HepG2 (cell line): ENCODE results near the gene MCRIP2. TPM values are rescaled to one million over a fixed set of nuclear protein-coding genes. Genes with fewer than 3 reads are reported as not detected.

Experiments
- ATAC-seq: fragments of 200-7000 bp; cut with Tn5 transposase; 3 replicates; pipeline ENCODE4 v1.9.1; 2020; ENCODE audit warnings: mild to moderate bottlenecking, moderate library complexity
- BruUV-seq: library from RNA; stranded (reverse); fragments of 400-500 nt; replicated peaks from 2 replicates; lab custom pipeline; 2021; lab: Mats Ljungman, UMichigan
- CTCF ChIA-PET: fragments of 300-600 bp; formaldehyde crosslinking; extraction: SDS; loops from one replicate; lab custom pipeline; 2021; ENCODE audit warnings: low total read pairs, inconsistent platforms, low intra/inter-chr PET ratio; lab: Yijun Ruan, JAX
- POLR2A ChIA-PET: fragments of 350-600 bp; sonication (Branson Sonifier 250); formaldehyde crosslinking; loops from one replicate; lab custom pipeline; 2020; ENCODE audit warnings: antibody characterized with exemption, inconsistent platforms; lab: Yijun Ruan, JAX
- DNase-seq: peaks from one replicate; pipeline ENCODE4 v3.0.0-alpha.2; 2015; ENCODE audit warnings: low spot score
- FAIRE-seq: peaks from 3 replicates; lab custom pipeline; 2011; peaks lifted over from hg19 to GRCh38; lab: Jason Lieb, UNC
- H2AFZ ChIP-seq: one replicate; pipeline ENCODE4 v1.6.1; 2011; ENCODE audit warnings: low read length, inconsistent platforms
- H3K27ac ChIP-seq: fragments of 300-600 bp; 3 replicates; pipeline ENCODE4 v1.8.0; 2011; ENCODE audit warnings: mixed run types, mild to moderate bottlenecking, mixed read lengths, low read length, inconsistent platforms; ENCODE audit not compliant: insufficient read depth; ENCODE audit errors: extremely low read length
- H3K27me3 ChIP-seq, 2 experiments: fragments of 200-600 bp in 1 of 2; 2 replicates in 1 of 2; 3 replicates in 1 of 2; pipeline versions ENCODE4 v1.6.0 to v1.8.0; 2011; ENCODE audit warnings: low read length in 2 of 2, mild to moderate bottlenecking in 2 of 2, moderate library complexity in 2 of 2, inconsistent platforms in 1 of 2; ENCODE audit not compliant: insufficient read depth in 2 of 2, control insufficient read depth in 1 of 2
- H3K36me3 ChIP-seq, 2 experiments: fragments of 200-600 bp in 1 of 2; replicated peaks in 1 of 2; 2 replicates in 1 of 2; 3 replicates in 1 of 2; pipeline versions ENCODE4 v1.5.1 to v1.8.0; 2011; ENCODE audit warnings: low read length in 2 of 2, inconsistent platforms in 1 of 2; ENCODE audit not compliant: insufficient read depth in 2 of 2, control insufficient read depth in 1 of 2
- H3K4me1 ChIP-seq: 2 replicates; pipeline ENCODE4 v1.5.1; 2012; ENCODE audit warnings: low read length, inconsistent platforms; ENCODE audit not compliant: insufficient read depth
- H3K4me2 ChIP-seq: 2 replicates; pipeline ENCODE4 v1.6.0; 2011; ENCODE audit warnings: low read depth, low read length, inconsistent platforms
- H3K4me3 ChIP-seq, 3 experiments: fragments of 200-600 bp in 1 of 3; sonication (generic), shearing (Covaris generic) in 1 of 3; replicated peaks in 1 of 3; 2 replicates each; pipeline ENCODE4 v1.5.1; 2011 to 2016; ENCODE audit warnings: low read length in 3 of 3, inconsistent platforms in 2 of 3, low read depth in 2 of 3, mild to moderate bottlenecking in 2 of 3, control low read depth in 1 of 3, mixed read lengths in 1 of 3; ENCODE audit not compliant: insufficient read depth in 1 of 3
- H3K79me2 ChIP-seq: one replicate; pipeline ENCODE4 v1.6.1; 2011; ENCODE audit warnings: low read length, inconsistent platforms; ENCODE audit not compliant: insufficient read depth
- H3K9ac ChIP-seq: 2 replicates; pipeline ENCODE4 v1.6.0; 2011; ENCODE audit warnings: mild to moderate bottlenecking, low read depth, low read length, inconsistent platforms; ENCODE audit not compliant: insufficient read depth
- H3K9me3 ChIP-seq: 2 replicates; pipeline ENCODE4 v1.5.1; 2012; ENCODE audit warnings: mild to moderate bottlenecking, low read length
- H4K20me1 ChIP-seq: 2 replicates; pipeline ENCODE4 v1.6.0; 2011; ENCODE audit warnings: inconsistent platforms, mild to moderate bottlenecking, low read length, moderate library complexity; ENCODE audit not compliant: insufficient read depth
- AGO1 ChIP-seq: fragments of 200-400 bp; formaldehyde crosslinking; IDR thresholded peaks from 2 replicates; pipeline ENCODE4 v1.6.1; 2017; ENCODE audit warnings: mild to moderate bottlenecking, low read depth, low read length, moderate library complexity; ENCODE audit not compliant: poor library complexity, severe bottlenecking
- ATF2 ChIP-seq: sonication (generic); formaldehyde crosslinking; IDR thresholded peaks from 2 replicates; pipeline ENCODE4 v1.4.0; 2020; ENCODE audit warnings: missing genetic modification reagents
- CEBPG ChIP-seq: IDR thresholded peaks from 2 replicates; pipeline ENCODE4 v1.6.1; 2016
- DPF2 ChIP-seq: sonication (generic); formaldehyde crosslinking; IDR thresholded peaks from 2 replicates; pipeline ENCODE4 v1.4.0; 2020; ENCODE audit warnings: mild to moderate bottlenecking, low read depth, missing genetic modification reagents, borderline replicate concordance
- GLMP ChIP-seq: sonication (generic); formaldehyde crosslinking; IDR thresholded peaks from 2 replicates; pipeline ENCODE4 v1.9.0; 2021; ENCODE audit warnings: missing genetic modification reagents, mild to moderate bottlenecking, borderline replicate concordance
- JUNB ChIP-seq: sonication (generic); formaldehyde crosslinking; IDR thresholded peaks from 2 replicates; pipeline ENCODE4 v1.8.0; 2022; ENCODE audit warnings: missing genetic modification reagents, mild to moderate bottlenecking, borderline replicate concordance
- KMT2A ChIP-seq: sonication (generic); formaldehyde crosslinking; IDR thresholded peaks from 2 replicates; pipeline ENCODE4 v1.4.0; 2020; ENCODE audit warnings: missing genetic modification reagents
- MAF1 ChIP-seq: sonication (generic); formaldehyde crosslinking; IDR thresholded peaks from 2 replicates; pipeline ENCODE4 v1.5.0; 2020; ENCODE audit warnings: missing genetic modification reagents, borderline replicate concordance
- MXD3 ChIP-seq: IDR thresholded peaks from 2 replicates; pipeline ENCODE4 v1.6.1; 2016; ENCODE audit warnings: mild to moderate bottlenecking, missing biosample characterization, missing genetic modification reagents
- NBN ChIP-seq: fragments of 450-650 bp; conservative IDR thresholded peaks from 2 replicates; pipeline ENCODE4 v1.6.1; 2017
- NCOA2 ChIP-seq: sonication (generic); formaldehyde crosslinking; IDR thresholded peaks from 2 replicates; pipeline ENCODE4 v1.8.0; 2022; ENCODE audit warnings: inconsistent platforms
- POLR2AphosphoS5 ChIP-seq: IDR thresholded peaks from 2 replicates; pipeline ENCODE4 v1.6.1; 2012; ENCODE audit warnings: low read depth, low read length
- RBFOX2 ChIP-seq: fragments of 200-400 bp; formaldehyde crosslinking; IDR thresholded peaks from 2 replicates; pipeline ENCODE4 v1.6.1; 2017; ENCODE audit warnings: low read depth, mild to moderate bottlenecking, low read length
- RFX3 ChIP-seq: IDR thresholded peaks from 2 replicates; pipeline ENCODE4 v1.6.1; 2016; ENCODE audit warnings: missing biosample characterization, missing genetic modification reagents
- TOE1 ChIP-seq: sonication (generic); formaldehyde crosslinking; IDR thresholded peaks from 2 replicates; pipeline ENCODE4 v1.4.0; 2020; ENCODE audit warnings: mild to moderate bottlenecking, missing genetic modification reagents
- ZBTB2 ChIP-seq: sonication (generic); formaldehyde crosslinking; IDR thresholded peaks from 2 replicates; pipeline ENCODE4 v1.8.0; 2022; ENCODE audit warnings: low read depth, missing genetic modification reagents
- ZC3H4 ChIP-seq: sonication (generic); formaldehyde crosslinking; IDR thresholded peaks from 2 replicates; pipeline ENCODE4 v1.4.0; 2020; ENCODE audit warnings: missing genetic modification reagents, borderline replicate concordance
- ZFY ChIP-seq: sonication (generic); formaldehyde crosslinking; IDR thresholded peaks from 2 replicates; pipeline ENCODE4 v1.4.0; 2020; ENCODE audit warnings: missing genetic modification reagents
- ZNF883 ChIP-seq: sonication (generic); formaldehyde crosslinking; IDR thresholded peaks from 2 replicates; pipeline ENCODE4 v1.5.1; 2020; ENCODE audit warnings: mild to moderate bottlenecking, missing genetic modification reagents; ENCODE audit errors: not compliant biosample characterization
- ZSCAN25 ChIP-seq: sonication (generic); formaldehyde crosslinking; IDR thresholded peaks from 2 replicates; pipeline ENCODE4 v1.8.0; 2022; ENCODE audit warnings: mild to moderate bottlenecking, missing genetic modification reagents
- ZSCAN31 ChIP-seq: sonication (generic); formaldehyde crosslinking; IDR thresholded peaks from 2 replicates; pipeline ENCODE4 v1.5.0; 2020; ENCODE audit warnings: low read depth, mild to moderate bottlenecking, missing genetic modification reagents
- WGBS: methylation state at CpG from one replicate; pipeline ENCODE4 v1.1.6; 2017; ENCODE audit warnings: low lambda C conversion rate; 5-methylcytosine and 5-hydroxymethylcytosine counted together
- in situ Hi-C: cut with HindIII; loops from 2 replicates; pipeline ENCODE4 v1.10.0; 2017; ENCODE audit warnings: low pct_unique_long_range_greater_than_20kb; ENCODE audit not compliant: extremely low pct_ligation_motif_present
- intact Hi-C: fragments of 100-400 bp; cut with micrococcal nuclease; formaldehyde crosslinking; loops from one replicate; pipeline ENCODE4 v1.10.0; 2022; ENCODE audit not compliant: unreplicated experiment
- polyA plus RNA-seq, 8 experiments: library from polyadenylated mRNA; depleted of rRNA in 3 of 8; stranded (reverse) in 7 of 8; unstranded in 1 of 8; fragments of >200 nt; fragmentation: Illumina TruSeq in 4 of 8; extraction: Trizol in 4 of 8; gene quantifications; 2 replicates each; pipeline versions ENCODE4 v1.2.1 to v1.2.3, GENCODE V29; 2011 to 2016; ENCODE audit warnings: low read depth in 4 of 8, missing spikeins in 1 of 8, mixed read lengths in 1 of 8; ENCODE audit not compliant: insufficient read depth in 1 of 8
- total RNA-seq, 5 experiments: library from RNA; depleted of rRNA; stranded (reverse); fragments of >200 nt; fragmentation: Illumina TruSeq; extraction: Trizol; gene quantifications; 2 replicates each; pipeline ENCODE4 v1.2.3, GENCODE V29; 2016; ENCODE audit warnings: low read depth in 1 of 5

Gene MCRIP2
- total and polyA plus RNA-seq, 2 of the 13 experiments (the other 11 are each of a cell fraction or from before 2014, with no cell fraction given): 39.6 to 76.7 TPM

- DNase-seq: no peak
- no TSS peak for BruUV-seq
- Histone ChIP-seq H3K27me3 (no peaks in the 10 kb centered on the region), H3K9me3 (no peaks in the 10 kb centered on the region), H4K20me1 (no peaks in the 10 kb centered on the region), H3K36me3 (no peaks in the 10 kb centered on the region; a peak in 1 of 5 replicates), H3K27ac (peak overlapping the region; percentile 78), H3K4me1 (peaks cover 41% of the 10 kb centered on the region), H2AFZ (no peak overlapping the region), H3K9ac (peak overlapping the region; percentile 69), H3K4me3 (peak overlapping the region in 1 of 3 experiments; percentile 92; a peak in 2 of 6 replicates), H3K4me2 (peak overlapping the region; percentile 98), H3K79me2 (peaks cover 12% of the 10 kb centered on the region)
- ATAC-seq: no peak
- ChIA-PET CTCF (no interaction called here), POLR2A (interaction anchor here (0.9 to 1.6 kb wide), 3 partner anchors 10 to 42 kb away, joined by 3 to 7 read pairs (median 4); partner anchors contain the start of genes RHOT2 and STUB1)
- FAIRE-seq: no peak
- 71% methylated on average over 9 of the region's 15 CpGs for WGBS
- in situ Hi-C loops: no loop called here
- intact Hi-C loops: no loop called here
- no peak for TF ChIP-seq GLMP (CRISPR knock-in tag)
- no peak for TF ChIP-seq ZSCAN25 (CRISPR knock-in tag)
- TF ChIP-seq NBN: no peak
- no peak for TF ChIP-seq ZSCAN31 (CRISPR knock-in tag)
- no peak for TF ChIP-seq CEBPG (CRISPR knock-in tag)
- TF ChIP-seq ZBTB2 (CRISPR knock-in tag): no peak
- no peak for TF ChIP-seq MXD3 (CRISPR knock-in tag)
- no peak for TF ChIP-seq DPF2 (CRISPR knock-in tag)
- TF ChIP-seq AGO1: no peak
- TF ChIP-seq NCOA2 (CRISPR knock-in tag): no peak
- TF ChIP-seq POLR2AphosphoS5: no peak; the same call in 1 of the 2 replicates
- peak; percentile 58 for TF ChIP-seq ZNF883 (CRISPR knock-in tag)
- TF ChIP-seq MAF1: no peak
- TF ChIP-seq ZC3H4 (CRISPR knock-in tag): no peak
- TF ChIP-seq RBFOX2: 0 out of 2 replicates have a peak, but pooled peaks have one; percentile 7
- TF ChIP-seq ATF2 (CRISPR knock-in tag): no peak
- no peak for TF ChIP-seq KMT2A (CRISPR knock-in tag)
- no peak for TF ChIP-seq JUNB
- no peak for TF ChIP-seq TOE1 (CRISPR knock-in tag)
- no peak for TF ChIP-seq RFX3 (CRISPR knock-in tag)
- TF ChIP-seq ZFY: peak; percentile 44; the same call in 1 of the 2 replicates
Measured at GRCh38 chr16:638034-638543, 3.5 kb upstream of the MCRIP2 start.
